HG03442 (cell line): ENCODE results near the gene COX4I2.
"Not testable (repeated sequence)": the region's sequence is repeated elsewhere in the genome, so short reads cannot be mapped to it uniquely, and the experiment has no call there.

Source experiments
- ATAC-seq: cut with Tn5 transposase; IDR thresholded peaks from one replicate; pipeline ENCODE4 v1.9.1; 2021; ENCODE audit warnings: mild to moderate bottlenecking, moderate library complexity; ENCODE audit not compliant: unreplicated experiment

Gene COX4I2

GRCh38 chr20:31606804-31607639 lies 30.7 kb upstream of the COX4I2 start:
- ATAC-seq = no peak

DNA sequence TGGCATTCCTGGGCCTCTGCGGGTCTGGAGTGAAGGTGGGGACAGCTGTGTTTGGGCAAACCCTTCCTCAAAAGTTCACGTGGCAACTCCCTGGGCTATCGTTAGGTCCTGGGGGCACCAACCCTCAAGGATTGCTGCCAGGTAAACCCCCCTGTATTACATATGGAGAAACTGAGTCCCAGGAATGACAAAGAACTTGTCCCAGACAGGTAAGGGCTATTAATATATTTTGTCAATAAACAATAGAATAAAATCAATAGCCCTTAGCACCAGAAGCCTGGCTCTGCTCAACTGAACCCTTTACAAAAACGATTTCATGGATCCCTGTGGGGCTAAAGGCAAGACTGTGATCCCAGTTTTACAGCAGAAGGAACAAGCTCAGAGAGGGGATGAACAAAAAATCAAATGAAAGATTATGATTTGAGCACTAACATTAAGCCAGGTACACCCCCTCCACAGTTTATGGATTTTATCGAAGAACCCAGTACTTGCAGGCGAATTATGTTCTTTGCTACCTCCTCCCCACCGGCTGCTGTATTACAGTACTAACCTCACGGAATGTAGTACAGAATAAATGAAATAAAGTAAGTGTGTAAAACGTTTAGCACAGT lies 30.0 kb upstream of the COX4I2 start:
- ATAC-seq = no peak

- ATAC-seq = no peak
Observed at GRCh38 chr20:31608251-31608945, 29.3 kb upstream of the COX4I2 start.

GRCh38 chr20:31612271-31612640 lies 25.5 kb upstream of the COX4I2 start:
- ATAC-seq = not testable (repeated sequence)

- no peak for ATAC-seq
Observed at GRCh38 chr20:31615416-31615815, 22.3 kb upstream of the COX4I2 start.

GRCh38 chr20:31617432-31618104 lies 20.1 kb upstream of the COX4I2 start:
- ATAC-seq = no peak

GRCh38 chr20:31620246-31620645 lies 17.5 kb upstream of the COX4I2 start:
- no peak for ATAC-seq

- ATAC-seq = not testable (repeated sequence)
Observed at GRCh38 chr20:31623123-31623505, 14.6 kb upstream of the COX4I2 start.

- ATAC-seq = not testable (repeated sequence)
Observed at GRCh38 chr20:31626534-31626933, 11.2 kb upstream of the COX4I2 start.

- not testable (repeated sequence) for ATAC-seq
Observed at GRCh38 chr20:31628057-31628456, 9.7 kb upstream of the COX4I2 start.

- ATAC-seq = no peak
Observed at GRCh38 chr20:31630187-31630790, 7.4 kb upstream of the COX4I2 start.

DNA sequence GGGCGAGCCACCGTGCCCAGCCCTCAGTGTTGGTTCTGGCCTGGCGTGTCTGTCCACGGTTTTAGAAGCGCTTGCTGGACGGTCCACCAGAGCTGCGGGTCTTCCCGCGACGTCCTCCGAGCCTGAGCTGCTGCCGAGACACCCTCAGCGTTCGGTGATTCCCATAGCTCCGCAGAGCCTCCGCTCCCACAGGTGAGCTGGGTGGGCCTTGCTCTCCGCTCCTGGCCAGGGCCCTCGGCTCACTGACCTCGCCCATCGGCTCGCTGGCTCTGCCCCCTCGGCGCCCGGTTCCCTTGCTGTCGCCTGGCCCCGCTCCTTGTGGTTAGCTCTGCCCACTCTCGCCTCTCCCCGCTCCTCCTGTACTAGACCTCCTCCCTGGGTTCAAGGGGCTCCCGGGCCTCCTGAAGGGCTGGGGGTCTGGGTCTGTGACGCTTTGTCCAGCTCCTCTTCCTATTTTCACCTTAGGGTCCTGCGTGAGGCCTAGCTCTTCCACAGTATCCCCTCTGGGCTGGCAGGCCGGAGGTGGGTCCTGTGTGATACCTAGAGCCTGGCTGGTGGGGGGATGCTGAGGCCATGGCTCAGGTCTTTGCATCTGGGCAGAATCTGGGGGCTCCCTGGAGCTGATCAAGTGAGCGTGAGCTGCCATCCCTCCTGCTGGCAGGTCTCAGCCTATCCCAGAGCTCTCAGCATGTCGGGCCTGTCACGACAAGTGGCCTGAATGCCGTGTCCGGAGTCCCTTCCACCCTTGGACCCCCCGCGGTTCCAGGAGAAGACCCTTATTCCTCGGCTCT lies 5.0 kb upstream of the COX4I2 start:
- ATAC-seq = no peak

DNA sequence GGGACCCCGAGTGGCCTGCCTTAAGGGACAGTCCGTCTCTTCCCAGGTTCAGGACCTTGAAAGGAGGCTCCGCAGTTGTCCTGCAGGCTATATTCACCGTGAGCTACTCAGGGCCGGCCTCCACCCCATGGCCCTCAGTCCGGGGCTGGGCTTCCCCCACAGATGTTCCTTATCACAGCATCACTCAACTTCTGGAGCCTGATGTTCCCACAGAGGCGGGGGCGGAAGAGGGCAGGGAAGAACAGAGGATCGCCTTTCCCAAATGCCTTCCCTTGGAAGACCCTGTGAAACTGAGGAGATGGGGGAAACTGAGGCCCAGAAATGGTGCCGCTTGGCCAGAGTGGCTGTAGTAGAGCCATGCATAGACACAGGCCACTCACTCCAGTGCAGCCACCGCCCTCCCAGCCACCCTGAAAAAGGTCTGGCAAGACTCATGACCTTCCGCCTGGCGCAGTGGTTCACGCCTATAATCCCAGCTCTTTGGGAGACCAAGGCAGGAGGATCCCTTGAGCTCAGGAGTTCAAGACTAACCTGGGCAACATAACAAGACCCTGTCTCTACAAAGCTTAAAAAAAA lies 4.3 kb upstream of the COX4I2 start:
- ATAC-seq = no peak

- no peak for ATAC-seq
Observed at GRCh38 chr20:31638317-31638716, 605 bp downstream of the COX4I2 start.

DNA sequence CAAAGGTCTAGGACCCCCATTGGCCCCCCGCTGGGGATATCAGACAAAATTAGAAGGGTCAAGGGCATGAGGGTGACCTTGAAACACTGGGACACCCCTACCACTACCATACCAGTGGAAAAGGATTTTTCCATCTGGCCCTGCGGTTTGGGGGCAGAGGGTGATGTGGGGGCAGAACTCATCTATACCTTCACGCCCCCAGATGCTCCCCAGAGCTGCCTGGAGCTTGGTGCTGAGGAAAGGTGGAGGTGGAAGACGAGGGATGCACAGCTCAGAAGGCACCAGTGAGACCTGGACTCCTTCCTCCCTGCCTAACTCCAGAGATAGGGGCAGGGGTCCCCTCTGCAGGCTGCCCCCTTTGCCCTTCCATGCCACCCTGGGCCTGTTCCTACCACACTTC lies 1.1 kb downstream of the COX4I2 start:
- no peak for ATAC-seq

DNA sequence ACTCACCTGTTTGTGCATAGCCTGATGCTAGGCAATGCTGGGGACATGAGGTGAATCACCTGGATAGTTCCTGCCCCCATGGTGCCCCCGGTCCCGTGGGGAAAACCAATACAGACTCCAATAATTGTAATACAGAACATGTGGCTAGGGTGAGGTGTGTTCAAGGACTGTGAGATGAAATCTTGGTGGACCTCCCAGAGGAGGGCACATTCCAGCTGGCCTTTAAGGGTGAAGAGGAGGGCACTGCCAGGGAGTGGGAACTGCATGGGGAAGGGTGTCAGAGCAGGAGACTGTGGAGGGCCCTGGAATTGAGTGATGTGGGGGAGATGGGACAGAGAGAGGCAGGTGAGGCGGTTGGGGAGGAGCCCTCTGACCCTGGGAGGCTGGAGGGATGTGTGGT lies 2.5 kb downstream of the COX4I2 start:
- ATAC-seq = no peak

GRCh38 chr20:31641391-31641790 lies 3.7 kb downstream of the COX4I2 start:
- ATAC-seq = no peak

GRCh38 chr20:31642837-31643236 lies 5.1 kb downstream of the COX4I2 start:
- ATAC-seq = no peak

DNA sequence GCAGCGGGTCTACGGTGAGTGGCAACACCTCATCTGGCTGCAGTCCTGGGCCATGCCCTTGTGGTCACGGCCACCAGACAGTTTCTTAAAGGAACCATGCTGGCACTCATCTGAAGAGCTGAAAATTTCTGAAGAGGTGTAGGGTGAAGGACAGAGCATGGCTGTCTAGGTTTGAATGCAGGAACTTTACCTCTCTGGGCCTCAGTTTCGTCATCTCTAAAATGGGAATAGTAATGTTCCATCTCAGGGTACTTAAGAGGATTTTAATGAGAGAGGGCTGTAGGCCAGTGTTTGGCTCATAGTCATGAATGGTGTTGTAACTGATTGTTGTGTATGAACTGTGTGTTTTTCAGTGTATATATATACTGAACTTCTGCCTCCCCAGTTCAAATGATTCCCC lies 5.8 kb downstream of the COX4I2 start:
- no peak for ATAC-seq

GRCh38 chr20:31644701-31645100 lies 7.0 kb downstream of the COX4I2 start:
- ATAC-seq = no peak
